WTC11 (cell line): Measurements from ENCODE around the gene HOXA9. TPM values are rescaled to one million over a fixed set of nuclear protein-coding genes. Genes with fewer than 3 reads are reported as not detected.

Experiments used
- ATAC-seq: fragments of 200-7000 bp; cut with Tn5 transposase; 2 replicates; pipeline ENCODE4 v1.10.0; 2021; ENCODE audit warnings: mild to moderate bottlenecking, moderate library complexity
- CTCF ChIA-PET: fragments of 300-600 bp; sonication (Branson Sonifier 250); formaldehyde crosslinking; loops from one replicate; lab custom pipeline; 2021; ENCODE audit warnings: antibody characterized with exemption; lab: Charles Lee
- POLR2A ChIA-PET: fragments of 350-600 bp; sonication (Branson Sonifier 250); formaldehyde crosslinking; loops from one replicate; lab custom pipeline; 2021; ENCODE audit warnings: antibody characterized with exemption; lab: Charles Lee
- DNase-seq: peaks from one replicate; pipeline ENCODE4 v3.0.0; 2021; ENCODE audit warnings: low spot score
- H3K27ac Mint-ChIP-seq: 2 replicates; pipeline ENCODE4 v1.8.0; 2021; ENCODE audit warnings: mixed read lengths
- H3K27me3 Mint-ChIP-seq: 2 replicates; pipeline ENCODE4 v1.8.0; 2021; ENCODE audit warnings: low read depth, mild to moderate bottlenecking, moderate library complexity, mixed read lengths
- H3K36me3 Mint-ChIP-seq: 2 replicates; pipeline ENCODE4 v1.8.0; 2021; ENCODE audit warnings: mixed read lengths
- H3K4me1 Mint-ChIP-seq: 2 replicates; pipeline ENCODE4 v1.8.0; 2022; ENCODE audit warnings: mixed read lengths
- H3K4me3 Mint-ChIP-seq: 2 replicates; pipeline ENCODE4 v1.8.0; 2021; ENCODE audit warnings: mild to moderate bottlenecking, moderate library complexity, mixed read lengths
- H3K9me3 Mint-ChIP-seq: 2 replicates; pipeline ENCODE4 v1.8.0; 2021; ENCODE audit warnings: mixed read lengths
- AR ChIP-seq: fragments of 250-450 bp; sonication (Bioruptor Pico); IDR thresholded peaks from 2 replicates; pipeline ENCODE4 v1.9.0; 2021; ENCODE audit warnings: mild to moderate bottlenecking
- ATF1 ChIP-seq: sonication (generic); formaldehyde crosslinking; IDR thresholded peaks from 2 replicates; pipeline ENCODE4 v1.8.1; 2023; ENCODE audit warnings: mild to moderate bottlenecking, moderate library complexity, missing genetic modification reagents
- ATF3 ChIP-seq: sonication (generic); formaldehyde crosslinking; conservative IDR thresholded peaks from 2 replicates; pipeline ENCODE4 v1.8.1; 2022; ENCODE audit warnings: mild to moderate bottlenecking, missing genetic modification reagents
- CBFB ChIP-seq: sonication (generic); formaldehyde crosslinking; IDR thresholded peaks from 2 replicates; pipeline ENCODE4 v1.8.1; 2022; ENCODE audit warnings: mild to moderate bottlenecking, low read depth, missing genetic modification reagents
- E2F4 ChIP-seq: sonication (generic); formaldehyde crosslinking; IDR thresholded peaks from 2 replicates; pipeline ENCODE4 v1.8.1; 2022; ENCODE audit warnings: low read depth, mild to moderate bottlenecking, moderate library complexity, missing genetic modification reagents, borderline replicate concordance
- ELF4 ChIP-seq: sonication (generic); formaldehyde crosslinking; IDR thresholded peaks from 2 replicates; pipeline ENCODE4 v1.8.1; 2022; ENCODE audit warnings: low read depth, mild to moderate bottlenecking, moderate library complexity, missing genetic modification reagents
- ESRRA ChIP-seq: sonication (generic); formaldehyde crosslinking; IDR thresholded peaks from 2 replicates; pipeline ENCODE4 v1.8.1; 2022; ENCODE audit warnings: mild to moderate bottlenecking, missing genetic modification reagents, borderline replicate concordance
- FOXK1 ChIP-seq: sonication (generic); formaldehyde crosslinking; IDR thresholded peaks from 2 replicates; pipeline ENCODE4 v1.8.0; 2022; ENCODE audit warnings: mild to moderate bottlenecking, moderate library complexity, missing genetic modification reagents
- IRF1 ChIP-seq: sonication (generic); formaldehyde crosslinking; IDR thresholded peaks from 2 replicates; pipeline ENCODE4 v1.8.0; 2023; ENCODE audit warnings: missing genetic modification reagents
- JUN ChIP-seq: sonication (generic); formaldehyde crosslinking; IDR thresholded peaks from 2 replicates; pipeline ENCODE4 v1.8.0; 2023; ENCODE audit warnings: mild to moderate bottlenecking, missing genetic modification reagents
- MXD4 ChIP-seq: fragments of 250-450 bp; sonication (Bioruptor Pico); IDR thresholded peaks from 2 replicates; pipeline ENCODE4 v1.8.0; 2021; ENCODE audit warnings: mild to moderate bottlenecking, moderate library complexity, borderline replicate concordance
- NR3C1 ChIP-seq: sonication (generic); formaldehyde crosslinking; conservative IDR thresholded peaks from 2 replicates; pipeline ENCODE4 v1.8.1; 2023; ENCODE audit warnings: low read depth, mild to moderate bottlenecking, missing genetic modification reagents
- RELA ChIP-seq: sonication (generic); formaldehyde crosslinking; IDR thresholded peaks from 2 replicates; pipeline ENCODE4 v1.8.1; 2022; ENCODE audit warnings: missing genetic modification reagents, mild to moderate bottlenecking, borderline replicate concordance
- SMAD3 ChIP-seq: sonication (generic); formaldehyde crosslinking; IDR thresholded peaks from 2 replicates; pipeline ENCODE4 v1.8.0; 2022; ENCODE audit warnings: missing genetic modification reagents, mild to moderate bottlenecking, borderline replicate concordance
- TP53 ChIP-seq: sonication (generic); formaldehyde crosslinking; IDR thresholded peaks from 2 replicates; pipeline ENCODE4 v1.8.1; 2023; ENCODE audit warnings: mild to moderate bottlenecking, missing genetic modification reagents
- ZMAT4 ChIP-seq: fragments of 250-450 bp; sonication (Bioruptor Pico); IDR thresholded peaks from 2 replicates; pipeline ENCODE4 v1.9.0; 2021; ENCODE audit warnings: mild to moderate bottlenecking
- ZNF138 ChIP-seq: sonication (generic); formaldehyde crosslinking; conservative IDR thresholded peaks from 2 replicates; pipeline ENCODE4 v1.8.1; 2022; ENCODE audit warnings: mild to moderate bottlenecking, moderate library complexity, missing genetic modification reagents
- ZNF671 ChIP-seq: fragments of 250-450 bp; sonication (Bioruptor Pico); IDR thresholded peaks from 2 replicates; pipeline ENCODE4 v1.8.0; 2021; ENCODE audit warnings: mild to moderate bottlenecking
- total RNA-seq: library from RNA; stranded (reverse); gene quantifications from 3 replicates; pipeline ENCODE4 v1.2.3, GENCODE V29; 2021
- TF ChIP-seq, protein P1 (sequence below): fragments of 250-450 bp; sonication (Bioruptor Pico); conservative IDR thresholded peaks from 2 replicates; pipeline ENCODE4 v1.9.0; 2021; ENCODE audit warnings: mild to moderate bottlenecking
- TF ChIP-seq, protein P2 (sequence below): fragments of 250-450 bp; sonication (Bioruptor Pico); IDR thresholded peaks from 2 replicates; pipeline ENCODE4 v1.9.0; 2021; ENCODE audit warnings: mild to moderate bottlenecking, borderline replicate concordance

Gene HOXA9
- total RNA-seq, 1 experiment from 2014 or later = not detected

DNA sequence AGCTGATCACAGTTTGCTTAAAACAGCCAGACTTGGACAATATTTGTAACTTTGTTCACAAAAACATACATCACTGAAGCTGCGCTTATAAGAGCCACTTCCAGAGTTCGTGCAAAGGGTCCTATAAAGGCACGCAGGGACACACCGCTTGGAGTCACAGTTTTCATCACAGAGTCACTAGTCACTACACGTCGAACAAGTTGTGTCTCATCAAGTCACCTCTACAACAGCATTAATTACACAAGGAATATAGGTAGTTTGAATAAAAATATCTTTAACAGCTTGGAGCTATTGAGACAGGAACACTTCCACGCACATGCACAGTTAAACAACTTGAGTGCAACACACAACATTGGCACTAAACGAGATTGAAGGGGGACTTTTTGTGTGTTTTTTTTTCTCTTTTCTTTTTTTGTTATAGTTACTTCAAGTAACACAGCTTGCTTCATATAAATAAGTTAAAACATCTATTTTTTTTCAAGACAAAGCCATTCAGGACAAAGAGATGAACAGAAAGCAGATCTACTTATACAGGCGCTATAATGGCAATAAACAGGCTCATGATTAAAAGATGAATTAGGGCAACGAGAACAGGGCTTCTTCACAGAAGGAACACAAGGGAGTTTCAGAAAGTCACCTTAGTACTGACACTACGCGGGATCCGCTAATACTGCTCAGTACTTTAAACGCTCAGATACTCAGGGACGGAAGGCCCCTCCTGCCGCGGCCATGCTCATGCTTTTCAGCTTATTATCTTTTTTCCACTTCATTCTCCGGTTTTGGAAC lies 24.0 kb downstream of the HOXA9 start:
- POLR2A ChIA-PET = no interaction called here
- no peak for DNase-seq
- no peak for ATAC-seq
- H3K36me3 Mint-ChIP-seq = no peaks in the 10 kb centered on the region
- CTCF ChIA-PET = interaction anchor here (0.9 to 3.8 kb wide), 5 partner anchors 9 to 284 kb away, joined by 3 to 39 read pairs (median 3); partner anchors contain the start of gene HOXA7
- H3K27me3 Mint-ChIP-seq = peaks cover 100% of the 10 kb centered on the region
- no peak for TF ChIP-seq CBFB (CRISPR knock-in tag)
- no peak for TF ChIP-seq ZMAT4
- no peak for TF ChIP-seq TP53 (CRISPR knock-in tag)
- no peak for TF ChIP-seq NR3C1 (CRISPR knock-in tag)
- no peak for TF ChIP-seq IRF1 (CRISPR knock-in tag)
- no peak for TF ChIP-seq JUN (CRISPR knock-in tag)
- no peak for TF ChIP-seq FOXK1
- no peak for TF ChIP-seq AR (CRISPR knock-in tag)
- no peak for TF ChIP-seq MXD4 (CRISPR knock-in tag)
- TF ChIP-seq SMAD3 (CRISPR knock-in tag) = no peak
- TF ChIP-seq, protein P1, sequence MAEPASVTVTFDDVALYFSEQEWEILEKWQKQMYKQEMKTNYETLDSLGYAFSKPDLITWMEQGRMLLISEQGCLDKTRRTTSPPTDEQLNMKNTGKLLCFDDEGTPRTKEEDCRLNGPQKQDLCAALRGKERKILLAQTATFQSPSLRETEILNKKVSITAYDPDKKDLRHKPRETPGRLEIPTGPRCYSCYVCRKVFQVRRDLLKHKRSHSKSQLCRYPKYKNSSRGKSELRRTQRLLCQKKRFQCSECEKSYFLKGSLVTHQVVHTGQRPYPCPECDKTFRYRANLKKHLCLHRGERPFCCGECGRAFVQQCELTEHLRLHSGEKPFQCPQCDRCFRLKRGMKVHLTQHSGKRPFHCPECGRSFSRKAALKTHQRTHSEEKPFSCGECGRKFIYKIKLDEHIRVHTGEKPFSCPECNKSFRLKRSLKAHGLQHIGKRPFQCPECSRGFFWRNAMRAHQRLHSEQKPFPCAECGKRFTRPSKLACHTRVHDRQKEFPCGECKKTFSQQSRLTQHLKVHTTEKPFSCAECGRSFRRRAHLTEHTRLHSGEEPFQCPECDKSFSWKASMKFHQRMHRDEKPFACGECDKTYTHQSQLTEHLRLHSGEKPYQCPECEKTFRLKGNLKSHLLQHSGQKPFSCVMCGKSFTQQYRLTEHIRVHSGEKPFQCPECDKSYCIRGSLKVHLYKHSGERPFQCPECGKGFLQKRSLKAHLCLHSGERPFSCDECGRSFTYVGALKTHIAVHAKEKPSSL (CRISPR knock-in tag) = no peak
- TF ChIP-seq RELA (CRISPR knock-in tag) = no peak
- no peak for TF ChIP-seq ESRRA (CRISPR knock-in tag)
- no peak for TF ChIP-seq ATF1 (CRISPR knock-in tag)
- no peak for TF ChIP-seq E2F4 (CRISPR knock-in tag)
- no peak overlapping the region for H3K4me3 Mint-ChIP-seq
- no peaks in the 10 kb centered on the region for H3K9me3 Mint-ChIP-seq
- H3K4me1 Mint-ChIP-seq = peaks cover 20% of the 10 kb centered on the region
- H3K27ac Mint-ChIP-seq = no peak overlapping the region

DNA sequence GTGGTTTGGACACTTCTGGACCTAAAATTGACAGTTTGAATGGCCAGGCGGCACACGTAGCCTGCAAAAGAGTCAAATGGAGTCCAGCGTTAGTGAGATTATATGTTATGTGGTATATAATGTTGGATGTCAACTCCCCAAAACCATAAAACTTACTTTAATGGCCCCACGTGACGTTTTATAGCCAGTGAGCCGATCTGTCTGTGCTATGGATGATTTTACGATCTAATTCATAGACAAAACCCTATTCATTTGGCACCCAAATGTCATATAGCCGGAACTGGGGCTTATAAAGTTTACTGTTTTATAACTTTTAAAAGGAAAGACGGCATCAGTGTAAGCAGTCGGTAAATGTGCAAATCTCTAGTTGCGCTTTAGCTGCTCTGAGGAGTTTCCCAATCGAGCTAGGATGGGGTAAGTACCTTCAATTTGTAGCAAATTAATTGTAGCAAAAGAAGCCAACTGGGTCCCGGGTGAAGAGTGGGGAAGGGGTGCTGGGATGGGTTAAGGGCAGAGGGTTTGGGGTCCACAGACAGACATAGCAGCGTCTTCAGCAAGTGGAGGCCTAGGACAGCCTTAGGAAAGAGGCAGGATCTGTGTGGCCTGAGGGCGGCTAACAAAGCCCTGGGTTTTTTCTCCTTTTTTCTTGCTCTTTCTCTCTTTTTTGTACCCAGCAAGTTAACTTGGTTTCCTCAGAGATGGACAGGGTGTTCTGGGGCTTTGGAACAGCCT lies 25.0 kb downstream of the HOXA9 start:
- Mint-ChIP-seq H3K27ac (no peak overlapping the region), H3K4me3 (no peak overlapping the region), H3K27me3 (peaks cover 100% of the 10 kb centered on the region), H3K36me3 (no peaks in the 10 kb centered on the region), H3K4me1 (peaks cover 23% of the 10 kb centered on the region), H3K9me3 (no peaks in the 10 kb centered on the region)
- no peak for DNase-seq
- POLR2A ChIA-PET = no interaction called here
- ATAC-seq = no peak
- CTCF ChIA-PET = interaction anchor here (0.9 to 3.8 kb wide), 3 partner anchors 21 to 458 kb away, joined by 3 to 39 read pairs (median 4); no protein-coding TSS in a partner anchor
- TF ChIP-seq ZNF671 = no peak
- TF ChIP-seq ELF4 (CRISPR knock-in tag) = no peak
- TF ChIP-seq, protein P2, sequence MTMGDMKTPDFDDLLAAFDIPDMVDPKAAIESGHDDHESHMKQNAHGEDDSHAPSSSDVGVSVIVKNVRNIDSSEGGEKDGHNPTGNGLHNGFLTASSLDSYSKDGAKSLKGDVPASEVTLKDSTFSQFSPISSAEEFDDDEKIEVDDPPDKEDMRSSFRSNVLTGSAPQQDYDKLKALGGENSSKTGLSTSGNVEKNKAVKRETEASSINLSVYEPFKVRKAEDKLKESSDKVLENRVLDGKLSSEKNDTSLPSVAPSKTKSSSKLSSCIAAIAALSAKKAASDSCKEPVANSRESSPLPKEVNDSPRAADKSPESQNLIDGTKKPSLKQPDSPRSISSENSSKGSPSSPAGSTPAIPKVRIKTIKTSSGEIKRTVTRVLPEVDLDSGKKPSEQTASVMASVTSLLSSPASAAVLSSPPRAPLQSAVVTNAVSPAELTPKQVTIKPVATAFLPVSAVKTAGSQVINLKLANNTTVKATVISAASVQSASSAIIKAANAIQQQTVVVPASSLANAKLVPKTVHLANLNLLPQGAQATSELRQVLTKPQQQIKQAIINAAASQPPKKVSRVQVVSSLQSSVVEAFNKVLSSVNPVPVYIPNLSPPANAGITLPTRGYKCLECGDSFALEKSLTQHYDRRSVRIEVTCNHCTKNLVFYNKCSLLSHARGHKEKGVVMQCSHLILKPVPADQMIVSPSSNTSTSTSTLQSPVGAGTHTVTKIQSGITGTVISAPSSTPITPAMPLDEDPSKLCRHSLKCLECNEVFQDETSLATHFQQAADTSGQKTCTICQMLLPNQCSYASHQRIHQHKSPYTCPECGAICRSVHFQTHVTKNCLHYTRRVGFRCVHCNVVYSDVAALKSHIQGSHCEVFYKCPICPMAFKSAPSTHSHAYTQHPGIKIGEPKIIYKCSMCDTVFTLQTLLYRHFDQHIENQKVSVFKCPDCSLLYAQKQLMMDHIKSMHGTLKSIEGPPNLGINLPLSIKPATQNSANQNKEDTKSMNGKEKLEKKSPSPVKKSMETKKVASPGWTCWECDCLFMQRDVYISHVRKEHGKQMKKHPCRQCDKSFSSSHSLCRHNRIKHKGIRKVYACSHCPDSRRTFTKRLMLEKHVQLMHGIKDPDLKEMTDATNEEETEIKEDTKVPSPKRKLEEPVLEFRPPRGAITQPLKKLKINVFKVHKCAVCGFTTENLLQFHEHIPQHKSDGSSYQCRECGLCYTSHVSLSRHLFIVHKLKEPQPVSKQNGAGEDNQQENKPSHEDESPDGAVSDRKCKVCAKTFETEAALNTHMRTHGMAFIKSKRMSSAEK (CRISPR knock-in tag) = no peak
- no peak for TF ChIP-seq RELA (CRISPR knock-in tag)
- TF ChIP-seq ZNF138 (CRISPR knock-in tag) = no peak
- no peak for TF ChIP-seq ATF3 (CRISPR knock-in tag)
- no peak for TF ChIP-seq CBFB (CRISPR knock-in tag)
